HL-60 (cell line): Measurements from ENCODE around the gene VCPKMT.

ENCODE experiments used
- DNase-seq, 2 experiments: peaks; one replicate each; pipeline ENCODE4 v3.0.0-alpha.2; 2010 to 2020; ENCODE audit warnings: low read depth in 1 of 2, low spot score in 1 of 2
- H3K27ac ChIP-seq: fragments of 250-450 bp; sonication (Bioruptor Pico); replicated peaks from 2 replicates; pipeline ENCODE4 v1.5.1; 2020; ENCODE audit warnings: mild to moderate bottlenecking, moderate library complexity
- H3K27me3 ChIP-seq: fragments of 250-450 bp; sonication (Bioruptor Pico); 2 replicates; pipeline ENCODE4 v1.5.1; 2021; ENCODE audit warnings: mild to moderate bottlenecking, moderate library complexity; ENCODE audit not compliant: insufficient read depth, poor library complexity, severe bottlenecking
- H3K4me3 ChIP-seq: replicated peaks from 2 replicates; pipeline ENCODE4 v1.5.1; 2011; ENCODE audit warnings: mild to moderate bottlenecking, control low read depth, low read length; ENCODE audit not compliant: insufficient read depth
- CTCF ChIP-seq: IDR thresholded peaks from one replicate; pipeline ENCODE4 v1.5.1; 2011; ENCODE audit warnings: low read length, control low read depth, inconsistent platforms; ENCODE audit not compliant: insufficient read depth
- GABPA ChIP-seq: IDR thresholded peaks from 2 replicates; pipeline ENCODE4 v1.6.1; 2012; ENCODE audit warnings: low read depth
- POLR2AphosphoS5 ChIP-seq: IDR thresholded peaks from 2 replicates; pipeline ENCODE4 v1.6.1; 2012; ENCODE audit warnings: low read depth
- REST ChIP-seq: IDR thresholded peaks from 2 replicates; pipeline ENCODE4 v1.6.1; 2012; ENCODE audit warnings: low read depth; ENCODE audit not compliant: insufficient replicate concordance
- SPI1 ChIP-seq: IDR thresholded peaks from 2 replicates; pipeline ENCODE4 v1.6.1; 2012; ENCODE audit warnings: low read depth, mild to moderate bottlenecking, borderline replicate concordance

The VCPKMT gene

DNA sequence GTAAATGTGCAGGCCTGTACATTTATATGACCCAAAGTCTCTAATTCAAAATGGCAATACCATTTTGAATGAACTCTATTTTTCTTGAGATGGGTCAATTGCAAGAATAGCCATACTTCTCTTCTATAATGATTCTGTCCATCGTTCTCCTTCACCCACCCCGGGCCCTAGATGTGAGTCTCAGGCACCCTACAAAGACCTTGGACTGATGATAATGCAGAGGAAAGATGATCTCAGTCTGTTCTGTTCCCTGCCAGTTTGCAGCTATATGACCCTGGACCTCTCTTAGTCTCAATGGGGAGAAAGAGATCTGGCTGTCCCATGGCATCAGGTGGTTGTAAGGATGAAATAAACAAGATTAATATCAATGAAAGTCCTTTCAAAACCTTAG is 30.1 kb downstream of the VCPKMT start:
- DNase-seq = no peak
- H3K4me3 ChIP-seq = no peak overlapping the region
- H3K27me3 ChIP-seq = no peaks in the 10 kb centered on the region
- H3K27ac ChIP-seq = no peak overlapping the region
- no peak for TF ChIP-seq GABPA
- TF ChIP-seq CTCF = no peak
- no peak for TF ChIP-seq SPI1
- TF ChIP-seq POLR2AphosphoS5 = no peak
- TF ChIP-seq REST = no peak

DNA sequence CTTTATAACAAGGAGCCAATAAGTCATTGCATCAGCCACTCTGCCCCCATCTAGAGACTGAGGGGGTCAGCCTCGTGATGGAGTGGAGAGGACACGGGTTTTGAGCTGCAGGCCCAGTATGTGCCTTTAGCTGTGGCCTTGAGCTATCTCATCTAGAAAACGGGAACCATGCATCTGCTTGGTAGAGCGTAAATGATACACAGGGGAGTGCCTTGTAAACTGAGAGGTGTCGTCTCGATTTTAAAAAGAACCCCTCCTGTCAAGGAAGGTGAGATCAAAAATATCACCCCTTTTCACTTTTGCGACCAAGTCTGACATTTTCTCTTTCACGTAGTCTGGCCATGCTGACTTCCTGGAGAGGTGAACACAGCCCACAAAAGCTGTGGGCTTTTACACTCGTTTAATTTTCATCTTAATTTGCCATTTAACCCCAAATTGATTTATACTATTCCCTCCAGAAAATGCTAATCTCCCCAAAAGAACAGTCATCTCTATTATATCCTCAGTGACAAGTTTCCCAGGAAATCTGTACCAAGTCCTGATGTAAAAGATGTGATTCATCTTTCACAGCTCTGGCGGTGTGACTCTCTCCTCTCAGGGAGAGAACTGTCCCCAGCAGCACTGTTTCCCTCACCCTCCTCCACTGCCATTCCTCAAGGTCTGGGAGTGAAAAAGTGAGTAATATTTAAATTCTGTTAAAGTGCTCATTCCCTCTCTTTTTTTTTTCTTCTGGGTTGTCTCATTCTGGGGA is 30.6 kb downstream of the VCPKMT start:
- DNase-seq = no peak
- no peak overlapping the region for H3K4me3 ChIP-seq
- no peaks in the 10 kb centered on the region for H3K27me3 ChIP-seq
- no peak overlapping the region for H3K27ac ChIP-seq
- TF ChIP-seq CTCF = no peak
- TF ChIP-seq SPI1 = no peak
- TF ChIP-seq REST = no peak
- no peak for TF ChIP-seq GABPA
- no peak for TF ChIP-seq POLR2AphosphoS5

DNA sequence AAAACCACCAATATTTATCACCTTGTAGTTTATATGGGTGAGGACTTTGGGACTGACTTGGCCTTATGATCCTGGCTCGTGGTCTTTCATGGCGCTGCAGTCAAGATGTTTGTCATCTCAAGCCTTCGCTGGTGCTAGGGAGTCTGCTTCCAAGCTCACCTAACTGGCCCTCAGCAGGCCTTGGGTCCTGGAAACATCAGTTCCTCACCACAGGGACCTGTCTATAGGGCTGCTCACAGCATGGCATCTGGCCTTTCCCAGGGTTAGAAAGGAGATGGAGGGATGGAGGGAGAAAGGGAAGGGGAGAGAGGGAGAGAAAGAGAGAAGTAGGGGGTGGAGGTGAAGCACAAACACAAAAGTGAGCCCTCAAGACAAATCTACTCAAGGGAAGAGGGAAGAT is 31.7 kb downstream of the VCPKMT start:
- TF ChIP-seq REST (no peak), SPI1 (no peak), POLR2AphosphoS5 (no peak), CTCF (no peak), GABPA (no peak)
- Histone ChIP-seq H3K27ac (no peak overlapping the region), H3K4me3 (no peak overlapping the region), H3K27me3 (no peaks in the 10 kb centered on the region)
- no peak for DNase-seq
